ENCODE measurements around the gene PLIN5. TPM values are rescaled to one million over a fixed set of nuclear protein-coding genes. Genes with fewer than 3 reads are reported as not detected.
A peak's percentile ranks its signal among the peaks of the same experiment; 100 is the strongest.
"Not testable (repeated sequence)": the region's sequence is repeated elsewhere in the genome, so short reads cannot be mapped to it uniquely, and the experiment has no call there.

Gene PLIN5
- total and polyA plus RNA-seq, 9 donors = 8.8 to 149 (median 85.0) TPM

- Histone ChIP-seq H3K4me1 (ENCODE audit: insufficient read depth) (peaks cover 9% of the 10 kb centered on the region), H3K36me3 (no peaks in the 10 kb centered on the region), H3K27me3 (no peaks in the 10 kb centered on the region), H3K27ac (no peak overlapping the region), H3K4me3 (no peak overlapping the region), H3K9me3 (no peaks in the 10 kb centered on the region)
- no peak for TF ChIP-seq EP300 (IDR thresholded peaks at IDR 0.05)
- TF ChIP-seq CTCF (IDR thresholded peaks at IDR 0.05) = no peak
- TF ChIP-seq POLR2A (IDR thresholded peaks at IDR 0.05) = no peak
- WGBS, 3 donors = 84 to 85% (median 84%) methylated on average over 14 of the region's 14 CpGs
- no peak for DNase-seq
- intact Hi-C loops (cut with DNase I) = no loop called here
These were observed 5.0 kb downstream of the PLIN5 start for GRCh38 chr19:4529924-4530522.

- intact Hi-C loops (cut with DNase I) = no loop called here
- Histone ChIP-seq H3K4me3 (no peak overlapping the region), H3K4me1 (ENCODE audit: insufficient read depth) (peaks cover 6% of the 10 kb centered on the region), H3K27ac (no peak overlapping the region), H3K27me3 (no peaks in the 10 kb centered on the region), H3K36me3 (no peaks in the 10 kb centered on the region), H3K9me3 (no peaks in the 10 kb centered on the region)
- TF ChIP-seq POLR2A (IDR thresholded peaks at IDR 0.05) = no peak
- no peak for TF ChIP-seq EP300 (IDR thresholded peaks at IDR 0.05)
- TF ChIP-seq CTCF (IDR thresholded peaks at IDR 0.05) = no peak
- WGBS, 3 donors = 78 to 81% (median 78%) methylated on average over 15 of the region's 15 CpGs
- DNase-seq = no peak
These were observed 6.2 kb downstream of the PLIN5 start for GRCh38 chr19:4528843-4529242.

GRCh38 chr19:4527377-4527776 lies 7.6 kb downstream of the PLIN5 start:
- DNase-seq; intact Hi-C loops (cut with DNase I); H3K27ac ChIP-seq; H3K27me3 ChIP-seq; H3K36me3 ChIP-seq; H3K4me1 ChIP-seq (ENCODE audit: insufficient read depth); H3K9me3 ChIP-seq; H3K4me3 ChIP-seq: not testable (repeated sequence)
- WGBS, 3 donors = 94% methylated on average over 8 of the region's 8 CpGs

GRCh38 chr19:4525563-4526002 lies 9.4 kb downstream of the PLIN5 start:
- TF ChIP-seq CTCF (IDR thresholded peaks at IDR 0.05) = no peak
- no peak for TF ChIP-seq EP300 (IDR thresholded peaks at IDR 0.05)
- TF ChIP-seq POLR2A (IDR thresholded peaks at IDR 0.05) = no peak
- Histone ChIP-seq H3K4me1 (ENCODE audit: insufficient read depth) (peaks cover 3% of the 10 kb centered on the region), H3K4me3 (no peak overlapping the region), H3K9me3 (no peaks in the 10 kb centered on the region), H3K36me3 (no peaks in the 10 kb centered on the region), H3K27ac (no peak overlapping the region), H3K27me3 (no peaks in the 10 kb centered on the region)
- intact Hi-C loops (cut with DNase I) = no loop called here
- DNase-seq = no peak
- WGBS, 3 donors = 73 to 75% (median 73%) methylated on average over 23 of the region's 23 CpGs

GRCh38 chr19:4524808-4525562 lies 10.0 kb downstream of the PLIN5 start:
- no peaks in the 10 kb centered on the region for H3K9me3 ChIP-seq
- no peak overlapping the region for H3K4me3 ChIP-seq
- 66 to 71% (median 66%) methylated on average over 23 of the region's 23 CpGs for WGBS, 3 donors
- H3K27ac ChIP-seq = no peak overlapping the region
- H3K27me3 ChIP-seq = no peaks in the 10 kb centered on the region
- H3K36me3 ChIP-seq = no peaks in the 10 kb centered on the region
- peak; percentile 50 to 79 (median 71) for DNase-seq
- intact Hi-C loops (cut with DNase I) = no loop called here
- TF ChIP-seq EP300 (IDR thresholded peaks at IDR 0.05) (no peak), CTCF (IDR thresholded peaks at IDR 0.05) (peak; percentile 29 to 66 (median 34))
- H3K4me1 ChIP-seq (ENCODE audit: insufficient read depth) = peaks cover 3% of the 10 kb centered on the region
